ENCODE measurements around the gene ZNRF3.

The ZNRF3 gene

DNA sequence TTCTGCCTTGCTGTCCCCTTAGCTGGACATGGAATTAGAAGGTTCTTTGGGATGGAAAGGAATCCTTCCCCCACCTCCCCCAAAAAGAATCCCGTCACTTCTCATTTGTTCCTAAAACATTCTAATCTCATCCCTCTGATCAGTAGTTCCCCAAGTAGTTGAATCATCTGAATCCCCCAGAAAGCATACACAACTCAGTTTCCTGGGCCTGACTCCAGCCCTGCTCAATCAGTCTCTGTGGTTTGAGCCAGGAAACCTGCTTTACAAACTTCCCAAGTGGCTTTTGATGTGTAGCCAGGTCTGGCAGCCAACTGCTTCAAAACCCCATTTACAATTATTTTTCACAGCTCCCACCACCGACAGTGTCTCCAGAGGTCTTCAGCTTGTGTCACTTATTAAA is 158.0 kb downstream of the ZNRF3 start:
- Histone ChIP-seq H3K4me1 (ENCODE audit: low read length) (no peaks in the 10 kb centered on the region), H3K4me2 (ENCODE audit: low read length) (no peak overlapping the region), H3K9ac (ENCODE audit: low read length) (no peak overlapping the region), H3K36me3 (replicated peaks; ENCODE audit: low read depth, low read length) (peaks cover 3% of the 10 kb centered on the region), H3K9me3 (ENCODE audit: insufficient read depth, low read length) (no peaks in the 10 kb centered on the region), H3K4me3 (ENCODE audit: low read length) (no peak overlapping the region), H3K27ac (ENCODE audit: low read length) (no peak overlapping the region), H3K27me3 (ENCODE audit: low read depth, low read length) (no peaks in the 10 kb centered on the region), H3K79me2 (ENCODE audit: low read length) (no peaks in the 10 kb centered on the region), H2AFZ (ENCODE audit: low read depth, low read length) (no peak overlapping the region), H4K20me1 (ENCODE audit: insufficient read depth, low read length) (peaks cover 8% of the 10 kb centered on the region; the same call in 1 of the 2 replicates)
- no peak for TF ChIP-seq EZH2phosphoT487 (IDR thresholded peaks at IDR 0.05; ENCODE audit: low read depth)
- TF ChIP-seq, protein P1, sequence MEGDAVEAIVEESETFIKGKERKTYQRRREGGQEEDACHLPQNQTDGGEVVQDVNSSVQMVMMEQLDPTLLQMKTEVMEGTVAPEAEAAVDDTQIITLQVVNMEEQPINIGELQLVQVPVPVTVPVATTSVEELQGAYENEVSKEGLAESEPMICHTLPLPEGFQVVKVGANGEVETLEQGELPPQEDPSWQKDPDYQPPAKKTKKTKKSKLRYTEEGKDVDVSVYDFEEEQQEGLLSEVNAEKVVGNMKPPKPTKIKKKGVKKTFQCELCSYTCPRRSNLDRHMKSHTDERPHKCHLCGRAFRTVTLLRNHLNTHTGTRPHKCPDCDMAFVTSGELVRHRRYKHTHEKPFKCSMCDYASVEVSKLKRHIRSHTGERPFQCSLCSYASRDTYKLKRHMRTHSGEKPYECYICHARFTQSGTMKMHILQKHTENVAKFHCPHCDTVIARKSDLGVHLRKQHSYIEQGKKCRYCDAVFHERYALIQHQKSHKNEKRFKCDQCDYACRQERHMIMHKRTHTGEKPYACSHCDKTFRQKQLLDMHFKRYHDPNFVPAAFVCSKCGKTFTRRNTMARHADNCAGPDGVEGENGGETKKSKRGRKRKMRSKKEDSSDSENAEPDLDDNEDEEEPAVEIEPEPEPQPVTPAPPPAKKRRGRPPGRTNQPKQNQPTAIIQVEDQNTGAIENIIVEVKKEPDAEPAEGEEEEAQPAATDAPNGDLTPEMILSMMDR (IDR thresholded peaks at IDR 0.05; ENCODE audit: low read depth, low read length), result no peak

DNA sequence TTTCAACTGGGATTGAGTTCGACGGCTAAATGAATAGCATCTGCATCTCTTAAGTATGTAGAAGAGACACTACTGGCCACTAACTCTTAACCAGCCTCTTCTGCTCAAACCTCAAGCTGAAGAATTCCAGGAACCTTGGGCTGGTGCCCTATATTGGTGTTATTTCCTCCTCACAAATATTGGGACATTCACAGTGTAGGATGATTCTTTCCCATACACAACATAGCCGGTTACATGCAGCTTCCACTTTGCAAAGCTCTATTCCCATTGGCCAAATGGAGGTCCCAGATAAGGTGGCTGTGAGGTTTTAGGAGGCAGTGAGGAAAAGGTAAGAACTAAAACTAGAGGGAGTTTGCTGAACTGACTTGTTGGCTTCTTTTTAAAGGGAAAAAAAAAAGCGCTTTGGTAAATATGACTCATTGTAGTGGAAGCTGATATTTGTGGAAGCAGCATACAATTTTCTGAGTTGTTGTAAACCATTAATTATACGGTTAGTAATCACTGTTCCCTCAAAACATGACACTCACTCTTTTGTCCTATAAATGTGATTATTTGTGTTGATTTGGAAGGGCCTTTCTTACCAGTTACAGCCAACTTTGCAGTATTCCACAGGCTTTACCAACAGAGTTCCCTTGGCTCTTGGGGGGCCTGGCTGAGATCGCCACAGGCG is 160.7 kb downstream of the ZNRF3 start:
- Histone ChIP-seq H3K4me3 (ENCODE audit: low read length) (no peak overlapping the region), H3K36me3 (replicated peaks; ENCODE audit: low read depth, low read length) (peaks cover 15% of the 10 kb centered on the region), H3K79me2 (ENCODE audit: low read length) (no peaks in the 10 kb centered on the region), H3K9me3 (ENCODE audit: insufficient read depth, low read length) (no peaks in the 10 kb centered on the region), H3K4me2 (ENCODE audit: low read length) (no peak overlapping the region), H3K27ac (ENCODE audit: low read length) (no peak overlapping the region), H2AFZ (ENCODE audit: low read depth, low read length) (no peak overlapping the region), H3K9ac (ENCODE audit: low read length) (no peak overlapping the region), H4K20me1 (ENCODE audit: insufficient read depth, low read length) (peaks cover 8% of the 10 kb centered on the region; the same call in 1 of the 2 replicates), H3K4me1 (ENCODE audit: low read length) (no peaks in the 10 kb centered on the region), H3K27me3 (ENCODE audit: low read depth, low read length) (no peaks in the 10 kb centered on the region)
- TF ChIP-seq EZH2phosphoT487 (IDR thresholded peaks at IDR 0.05; ENCODE audit: low read depth), result no peak
- TF ChIP-seq, protein P1 (IDR thresholded peaks at IDR 0.05; ENCODE audit: low read depth, low read length), result no peak

DNA sequence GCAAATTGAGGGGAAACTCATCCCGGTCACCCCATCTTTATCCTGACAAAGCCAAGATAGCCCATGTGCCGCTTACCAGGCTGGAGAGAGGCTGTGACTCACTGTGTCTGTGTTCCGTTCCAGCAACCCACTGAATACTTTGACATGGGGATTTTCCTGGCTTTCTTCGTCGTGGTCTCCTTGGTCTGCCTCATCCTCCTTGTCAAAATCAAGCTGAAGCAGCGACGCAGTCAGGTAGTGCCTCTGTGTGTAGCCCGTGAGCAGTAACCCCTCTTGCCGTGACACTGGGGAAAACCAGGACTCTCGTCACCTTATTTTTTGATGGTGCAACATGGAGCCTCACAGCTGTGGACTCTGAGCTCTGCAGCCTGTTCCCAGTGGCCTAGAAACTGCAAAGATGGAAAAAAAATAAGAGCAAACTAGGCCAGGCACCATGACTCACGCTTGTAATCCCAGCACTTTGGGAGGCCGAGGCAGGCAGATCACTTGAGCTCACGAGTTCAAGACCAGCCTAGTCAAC is 161.3 kb downstream of the ZNRF3 start:
- no peaks in the 10 kb centered on the region for H3K4me1 ChIP-seq (ENCODE audit: low read length)
- H3K79me2 ChIP-seq (ENCODE audit: low read length), result no peaks in the 10 kb centered on the region
- no peak for TF ChIP-seq EZH2phosphoT487 (IDR thresholded peaks at IDR 0.05; ENCODE audit: low read depth)
- TF ChIP-seq, protein P1 (IDR thresholded peaks at IDR 0.05; ENCODE audit: low read depth, low read length), result no peak
- peaks cover 18% of the 10 kb centered on the region for H3K36me3 ChIP-seq (replicated peaks; ENCODE audit: low read depth, low read length)
- no peaks in the 10 kb centered on the region for H3K9me3 ChIP-seq (ENCODE audit: insufficient read depth, low read length)
- no peak overlapping the region for H3K4me3 ChIP-seq (ENCODE audit: low read length)
- H3K27ac ChIP-seq (ENCODE audit: low read length), result no peak overlapping the region
- no peak overlapping the region for H3K4me2 ChIP-seq (ENCODE audit: low read length)
- H4K20me1 ChIP-seq (ENCODE audit: insufficient read depth, low read length), result peaks cover 8% of the 10 kb centered on the region; the same call in 1 of the 2 replicates
- H3K9ac ChIP-seq (ENCODE audit: low read length), result no peak overlapping the region
- no peak overlapping the region for H2AFZ ChIP-seq (ENCODE audit: low read depth, low read length)
- no peaks in the 10 kb centered on the region for H3K27me3 ChIP-seq (ENCODE audit: low read depth, low read length)

DNA sequence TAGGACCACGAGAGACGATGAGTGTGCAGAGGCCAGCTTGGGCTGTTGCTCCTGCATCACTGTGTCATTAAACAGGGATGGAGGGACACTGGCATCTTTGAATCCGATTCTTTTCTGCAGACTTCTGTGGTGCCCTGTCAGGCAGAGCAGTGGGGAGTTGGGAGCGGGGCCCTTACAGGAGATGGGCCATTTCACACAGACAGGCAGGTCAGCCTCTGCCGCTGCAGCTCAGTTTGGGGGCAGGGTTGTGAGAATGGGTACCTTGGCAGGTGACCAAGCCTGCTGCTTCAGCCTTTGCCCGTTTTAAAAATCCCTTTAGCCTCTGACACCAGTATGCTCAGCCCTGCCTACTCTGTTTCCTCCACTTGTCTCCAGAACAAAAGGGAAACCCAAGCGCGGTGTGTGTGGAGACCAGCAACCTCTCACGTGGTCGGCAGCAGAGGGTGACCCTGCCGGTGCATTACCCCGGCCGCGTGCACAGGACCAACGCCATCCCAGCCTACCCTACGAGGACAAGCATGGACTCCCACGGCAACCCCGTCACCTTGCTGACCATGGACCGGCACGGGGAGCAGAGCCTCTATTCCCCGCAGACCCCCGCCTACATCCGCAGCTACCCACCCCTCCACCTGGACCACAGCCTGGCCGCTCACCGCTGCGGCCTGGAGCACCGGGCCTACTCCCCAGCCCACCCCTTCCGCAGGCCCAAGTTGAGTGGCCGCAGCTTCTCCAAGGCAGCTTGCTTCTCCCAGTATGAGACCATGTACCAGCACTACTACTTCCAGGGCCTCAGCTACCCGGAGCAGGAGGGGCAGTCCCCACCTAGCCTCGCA is 165.7 kb downstream of the ZNRF3 start:
- H3K4me2 ChIP-seq (ENCODE audit: low read length), result no peak overlapping the region
- no peak overlapping the region for H3K9ac ChIP-seq (ENCODE audit: low read length)
- TF ChIP-seq EZH2phosphoT487 (IDR thresholded peaks at IDR 0.05; ENCODE audit: low read depth), result no peak
- TF ChIP-seq, protein P1 (IDR thresholded peaks at IDR 0.05; ENCODE audit: low read depth, low read length), result no peak
- no peak overlapping the region for H3K27ac ChIP-seq (ENCODE audit: low read length)
- H4K20me1 ChIP-seq (ENCODE audit: insufficient read depth, low read length), result no peaks in the 10 kb centered on the region; the same call in 1 of the 2 replicates
- H3K9me3 ChIP-seq (ENCODE audit: insufficient read depth, low read length), result no peaks in the 10 kb centered on the region
- no peak overlapping the region for H3K4me3 ChIP-seq (ENCODE audit: low read length)
- H3K4me1 ChIP-seq (ENCODE audit: low read length), result no peaks in the 10 kb centered on the region
- peaks cover 25% of the 10 kb centered on the region for H3K36me3 ChIP-seq (replicated peaks; ENCODE audit: low read depth, low read length)
- H2AFZ ChIP-seq (ENCODE audit: low read depth, low read length), result no peak overlapping the region
- H3K79me2 ChIP-seq (ENCODE audit: low read length), result no peaks in the 10 kb centered on the region
- no peaks in the 10 kb centered on the region for H3K27me3 ChIP-seq (ENCODE audit: low read depth, low read length)
